K562 treated with DMSO at 1 percent for 48 hours (cell line): ENCODE measurements around the gene MAGEB1. TPM values are rescaled to one million over a fixed set of nuclear protein-coding genes. Genes with fewer than 3 reads are reported as not detected.

Experiments used
- total RNA-seq: library from RNA; unstranded; fragments of 300-600 nt; gene quantifications from 2 replicates; pipeline ENCODE4 v1.2.3, GENCODE V29; 2022; ENCODE audit warnings: low replicate concordance; ENCODE audit errors: extremely low read depth

Gene MAGEB1, protein sequence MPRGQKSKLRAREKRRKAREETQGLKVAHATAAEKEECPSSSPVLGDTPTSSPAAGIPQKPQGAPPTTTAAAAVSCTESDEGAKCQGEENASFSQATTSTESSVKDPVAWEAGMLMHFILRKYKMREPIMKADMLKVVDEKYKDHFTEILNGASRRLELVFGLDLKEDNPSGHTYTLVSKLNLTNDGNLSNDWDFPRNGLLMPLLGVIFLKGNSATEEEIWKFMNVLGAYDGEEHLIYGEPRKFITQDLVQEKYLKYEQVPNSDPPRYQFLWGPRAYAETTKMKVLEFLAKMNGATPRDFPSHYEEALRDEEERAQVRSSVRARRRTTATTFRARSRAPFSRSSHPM
- total RNA-seq: not detected in 2 replicates

DNA sequence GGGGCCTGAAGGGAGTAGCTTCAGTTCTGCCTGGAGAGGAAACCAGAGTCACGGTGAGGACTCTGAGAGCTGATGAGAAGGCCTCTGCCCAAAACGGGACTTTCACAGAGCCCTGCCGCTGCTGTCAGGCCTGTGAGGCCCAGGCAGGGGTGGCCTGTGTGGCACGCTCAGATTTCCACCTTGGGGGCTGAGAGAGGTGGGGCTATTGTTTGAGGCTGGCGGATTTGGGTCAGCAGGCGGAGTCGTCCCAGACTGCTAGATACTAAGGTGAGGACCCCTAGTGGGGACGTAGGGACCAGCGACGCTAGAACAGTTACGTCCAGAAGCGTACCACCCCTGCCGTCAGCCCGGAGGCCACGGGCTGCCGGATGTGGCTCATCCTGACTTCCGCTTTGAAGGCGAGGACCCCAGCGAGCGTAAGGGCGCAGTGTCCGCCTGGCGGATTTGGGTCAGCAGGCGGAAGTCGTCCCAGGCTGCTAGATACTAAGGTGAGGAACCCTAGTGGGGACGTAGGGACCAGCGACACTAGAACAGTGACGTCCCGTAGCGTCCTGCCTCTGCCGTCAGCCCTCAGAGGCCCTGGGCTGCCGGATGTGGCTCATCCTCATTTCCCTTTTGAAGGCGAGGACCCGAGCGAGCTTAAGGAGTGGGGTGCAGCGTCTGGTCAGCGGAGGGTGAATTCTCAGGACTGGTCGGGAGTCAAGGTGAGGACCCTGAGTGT is at the start of gene MAGEB1:
Gene MAGEB1 (plus strand): TSS at position 378 of the 721 bp plus-strand sequence. CDS start 3,348 bp downstream, outside the sequence.

DNA sequence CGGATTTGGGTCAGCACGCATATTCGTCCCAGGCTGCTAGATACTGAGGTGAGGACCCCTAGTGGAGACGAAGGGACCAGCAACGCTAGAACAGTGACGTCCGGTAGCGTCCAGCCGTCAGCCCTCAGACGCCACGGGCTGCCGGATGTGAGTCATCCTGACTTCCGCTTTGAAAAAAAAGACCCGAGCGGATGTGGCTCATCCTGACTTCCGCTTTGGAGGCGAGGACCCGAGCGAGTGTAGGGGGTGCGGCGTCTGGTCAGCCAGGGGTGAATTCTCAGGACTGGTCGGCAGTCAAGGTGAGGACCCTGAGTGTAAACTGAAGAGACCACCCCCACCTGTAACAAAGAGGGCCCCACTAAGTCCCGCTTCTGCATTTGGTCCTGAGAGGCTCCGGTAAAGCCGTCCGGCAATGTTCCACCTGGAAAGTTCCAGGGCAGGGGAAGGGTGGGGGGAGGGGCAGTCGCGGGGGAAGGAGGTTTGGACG is 31.5 kb upstream of the MAGEB1 start, which contains the start of gene MAGEB2:
Gene MAGEB2 (plus strand): TSS at position 207 of the 487 bp plus-strand sequence. CDS start 3,018 bp downstream, outside the sequence.

DNA sequence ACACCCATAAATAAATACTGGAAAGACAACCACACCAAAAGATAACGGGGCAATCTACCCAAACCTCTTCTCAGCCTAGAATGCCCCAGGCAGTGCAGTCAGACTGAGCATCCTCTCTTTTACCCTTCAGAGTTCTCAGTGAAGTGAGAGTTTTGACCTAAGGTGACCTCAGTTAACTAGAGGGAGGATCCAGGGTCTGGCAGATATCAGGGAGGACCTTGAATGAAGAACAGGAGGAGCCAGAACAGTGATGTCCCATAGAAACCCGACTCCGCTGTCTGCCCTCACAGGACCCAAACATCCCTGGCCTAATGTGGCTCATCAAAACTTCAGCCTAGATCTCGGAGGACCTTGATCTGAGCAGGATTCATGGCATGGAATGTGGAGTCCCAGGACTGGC is 16.6 kb upstream of the MAGEB1 start, which contains the start of gene MAGEB3:
Gene MAGEB3 (plus strand): TSS at position 263 of the 400 bp plus-strand sequence. CDS start 5,268 bp downstream, outside the sequence.

DNA sequence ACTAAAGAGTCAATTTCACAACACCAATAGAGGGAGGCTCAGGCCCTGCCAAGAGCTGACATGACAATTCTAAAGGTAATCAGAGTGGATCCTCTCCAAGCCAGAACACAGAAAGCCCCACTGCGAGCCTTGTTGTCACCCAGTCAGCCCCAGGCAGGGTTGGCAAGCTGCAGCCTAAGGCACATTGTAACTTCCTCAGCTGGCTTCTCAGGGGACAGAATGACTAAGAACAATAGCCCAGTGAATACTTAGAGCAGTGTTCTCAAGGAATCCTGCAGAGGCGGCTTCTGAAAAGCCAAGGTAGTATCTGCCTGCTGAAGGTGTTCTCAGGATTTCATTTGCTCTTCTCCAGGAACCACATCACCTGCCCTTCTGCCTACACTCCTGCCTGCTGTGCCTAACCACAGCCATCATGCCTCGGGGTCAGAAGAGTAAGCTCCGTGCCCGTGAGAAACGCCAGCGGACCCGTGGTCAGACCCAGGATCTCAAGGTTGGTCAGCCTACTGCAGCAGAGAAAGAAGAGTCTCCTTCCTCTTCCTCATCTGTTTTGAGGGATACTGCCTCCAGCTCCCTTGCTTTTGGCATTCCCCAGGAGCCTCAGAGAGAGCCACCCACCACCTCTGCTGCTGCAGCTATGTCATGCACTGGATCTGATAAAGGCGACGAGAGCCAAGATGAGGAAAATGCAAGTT is 5.1 kb upstream of the MAGEB1 start, which contains the start of gene MAGEB4:
Gene MAGEB4 (plus strand): TSS at position 277 of the 692 bp plus-strand sequence. CDS start 136 bp downstream, at position 413.

Other genes with a start within 250 kb of the MAGEB1 start
- not detected in 2 replicates for gene MAGEB2, start 31.6 kb upstream of the MAGEB1 start, total RNA-seq
- not detected in 2 replicates for gene MAGEB3, start 16.5 kb upstream of the MAGEB1 start, total RNA-seq
- not detected in 2 replicates for gene MAGEB4, start 5.1 kb upstream of the MAGEB1 start, total RNA-seq
- not detected in 2 replicates for gene NR0B1, start 62.2 kb downstream of the MAGEB1 start, total RNA-seq